KMS-11 (cell line): ENCODE measurements around the gene TRIM36.

Source experiments
- H2AFZ ChIP-seq: fragments of 200-600 bp; sonication (generic); 2 replicates; pipeline ENCODE4 v1.6.1; 2016; ENCODE audit warnings: antibody characterized with exemption, mixed run types, low read depth
- H3K27ac ChIP-seq: fragments of 200-600 bp; sonication (generic); 2 replicates; pipeline ENCODE4 v1.6.1; 2016; ENCODE audit warnings: mild to moderate bottlenecking, mixed run types
- H3K27me3 ChIP-seq: fragments of 200-600 bp; sonication (generic); 2 replicates; pipeline ENCODE4 v1.6.1; 2017; ENCODE audit warnings: mild to moderate bottlenecking, low read depth, mixed run types, moderate library complexity; ENCODE audit not compliant: insufficient read depth
- H3K36me3 ChIP-seq: fragments of 200-600 bp; sonication (generic); 2 replicates; pipeline ENCODE4 v1.6.1; 2017; ENCODE audit warnings: mild to moderate bottlenecking, mixed run types; ENCODE audit not compliant: insufficient read depth
- H3K4me1 ChIP-seq: fragments of 200-600 bp; sonication (generic); 2 replicates; pipeline ENCODE4 v1.6.1; 2016; ENCODE audit warnings: mild to moderate bottlenecking, low read depth, mixed run types; ENCODE audit not compliant: poor library complexity, severe bottlenecking
- H3K4me2 ChIP-seq: fragments of 200-600 bp; sonication (generic); 2 replicates; pipeline ENCODE4 v1.7.0; 2016; ENCODE audit warnings: mild to moderate bottlenecking, mixed run types
- H3K4me3 ChIP-seq: fragments of 200-600 bp; sonication (generic); IDR thresholded peaks from 2 replicates; pipeline ENCODE4 v1.6.1; 2017; ENCODE audit warnings: low read depth, low read length, mixed read lengths; ENCODE audit not compliant: insufficient read depth
- H3K79me2 ChIP-seq: fragments of 200-600 bp; sonication (generic); 2 replicates; pipeline ENCODE4 v1.6.1; 2016; ENCODE audit warnings: low read depth, mixed run types; ENCODE audit not compliant: insufficient read depth
- H3K9ac ChIP-seq: fragments of 200-600 bp; sonication (generic); 2 replicates; pipeline ENCODE4 v1.6.1; 2016; ENCODE audit warnings: mild to moderate bottlenecking, mixed run types
- H4K20me1 ChIP-seq: fragments of 200-600 bp; sonication (generic); 2 replicates; pipeline ENCODE4 v1.6.1; 2016; ENCODE audit warnings: mild to moderate bottlenecking, mixed run types; ENCODE audit not compliant: insufficient read depth
- TF ChIP-seq, protein P1 (sequence below): fragments of 200-600 bp; sonication (generic); conservative IDR thresholded peaks from 2 replicates; pipeline ENCODE4 v1.6.1; 2017; ENCODE audit warnings: low read depth, mild to moderate bottlenecking, antibody characterized with exemption, low read length, moderate library complexity, mixed read lengths

The TRIM36 gene

DNA sequence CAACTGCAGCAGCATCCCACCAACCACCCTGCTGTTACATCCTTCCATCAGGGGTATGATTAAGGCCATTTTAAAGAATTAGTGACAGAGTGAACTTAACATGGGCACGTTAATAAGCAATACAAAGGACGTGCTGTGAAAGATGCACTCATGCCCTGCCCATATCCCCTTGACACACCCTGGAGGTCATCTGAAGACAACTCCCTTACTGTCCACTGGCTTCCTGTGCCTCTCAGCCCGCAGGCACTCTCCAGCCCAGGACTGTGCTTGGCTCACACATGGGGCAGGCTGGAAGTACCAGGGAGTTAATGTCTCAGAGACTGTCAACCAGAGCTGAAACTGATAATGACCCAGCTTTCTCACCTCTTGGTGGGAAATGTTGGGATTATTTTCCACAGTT is 81.8 kb downstream of the TRIM36 start:
- Histone ChIP-seq H2AFZ (no peak overlapping the region), H3K4me2 (no peak overlapping the region), H3K36me3 (no peaks in the 10 kb centered on the region), H3K4me1 (no peaks in the 10 kb centered on the region), H3K9ac (no peak overlapping the region), H3K4me3 (no peak overlapping the region), H3K27ac (no peak overlapping the region), H3K79me2 (no peaks in the 10 kb centered on the region), H4K20me1 (no peaks in the 10 kb centered on the region), H3K27me3 (no peaks in the 10 kb centered on the region)
- TF ChIP-seq, protein P1, sequence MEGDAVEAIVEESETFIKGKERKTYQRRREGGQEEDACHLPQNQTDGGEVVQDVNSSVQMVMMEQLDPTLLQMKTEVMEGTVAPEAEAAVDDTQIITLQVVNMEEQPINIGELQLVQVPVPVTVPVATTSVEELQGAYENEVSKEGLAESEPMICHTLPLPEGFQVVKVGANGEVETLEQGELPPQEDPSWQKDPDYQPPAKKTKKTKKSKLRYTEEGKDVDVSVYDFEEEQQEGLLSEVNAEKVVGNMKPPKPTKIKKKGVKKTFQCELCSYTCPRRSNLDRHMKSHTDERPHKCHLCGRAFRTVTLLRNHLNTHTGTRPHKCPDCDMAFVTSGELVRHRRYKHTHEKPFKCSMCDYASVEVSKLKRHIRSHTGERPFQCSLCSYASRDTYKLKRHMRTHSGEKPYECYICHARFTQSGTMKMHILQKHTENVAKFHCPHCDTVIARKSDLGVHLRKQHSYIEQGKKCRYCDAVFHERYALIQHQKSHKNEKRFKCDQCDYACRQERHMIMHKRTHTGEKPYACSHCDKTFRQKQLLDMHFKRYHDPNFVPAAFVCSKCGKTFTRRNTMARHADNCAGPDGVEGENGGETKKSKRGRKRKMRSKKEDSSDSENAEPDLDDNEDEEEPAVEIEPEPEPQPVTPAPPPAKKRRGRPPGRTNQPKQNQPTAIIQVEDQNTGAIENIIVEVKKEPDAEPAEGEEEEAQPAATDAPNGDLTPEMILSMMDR = no peak

DNA sequence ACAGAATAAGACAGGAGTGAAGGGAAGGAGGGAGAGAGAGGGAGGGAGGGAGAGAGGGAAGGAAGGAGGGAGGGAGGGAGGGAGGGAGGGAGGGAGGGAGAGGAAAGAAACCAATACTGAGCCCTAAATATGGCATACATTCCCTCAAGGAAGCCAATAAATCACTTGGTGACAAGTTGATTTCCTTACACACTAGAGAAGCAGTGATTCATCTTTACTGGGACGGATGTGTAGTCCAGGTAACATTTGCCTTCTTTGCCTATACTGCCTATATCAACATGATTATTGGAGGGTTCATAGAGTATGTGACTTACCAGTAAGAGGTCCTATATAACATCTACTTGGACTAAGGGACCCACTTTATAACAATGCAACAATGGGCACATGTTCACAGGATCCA is 83.2 kb downstream of the TRIM36 start:
- Histone ChIP-seq H3K9ac (no peak overlapping the region), H3K27me3 (no peaks in the 10 kb centered on the region), H3K27ac (no peak overlapping the region), H3K4me3 (no peak overlapping the region), H3K79me2 (no peaks in the 10 kb centered on the region), H3K4me2 (no peak overlapping the region), H3K36me3 (no peaks in the 10 kb centered on the region), H2AFZ (no peak overlapping the region), H4K20me1 (no peaks in the 10 kb centered on the region), H3K4me1 (no peaks in the 10 kb centered on the region)
- TF ChIP-seq, protein P1 = no peak

DNA sequence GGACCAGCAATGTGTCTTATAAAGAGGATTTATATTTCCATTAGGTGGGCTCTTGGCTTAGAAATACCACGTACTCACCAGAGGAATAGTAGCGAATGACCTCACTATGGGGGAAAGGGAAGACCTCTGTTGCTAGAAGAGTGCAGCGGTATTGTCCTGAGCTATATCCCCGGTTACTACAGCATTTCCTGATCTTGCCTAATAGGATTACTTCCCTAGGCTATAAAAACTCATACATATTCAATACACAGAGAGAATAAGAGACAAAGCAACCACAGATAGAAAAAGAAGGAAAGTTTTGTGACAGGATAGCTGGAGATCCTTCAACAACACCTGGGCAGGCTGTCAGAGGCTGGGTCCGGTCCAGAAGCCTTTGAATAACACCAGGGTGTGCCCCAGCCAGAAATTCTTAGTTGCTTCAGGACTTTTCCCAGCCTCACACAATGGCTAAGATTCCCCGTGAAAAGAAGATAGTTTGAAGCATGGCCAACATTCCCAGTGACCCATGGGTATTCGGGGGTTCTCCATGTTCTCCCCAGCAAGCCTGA is 85.4 kb downstream of the TRIM36 start:
- Histone ChIP-seq H3K9ac (no peak overlapping the region), H4K20me1 (no peaks in the 10 kb centered on the region), H3K4me3 (no peak overlapping the region), H3K79me2 (no peaks in the 10 kb centered on the region), H3K27me3 (no peaks in the 10 kb centered on the region), H3K36me3 (no peaks in the 10 kb centered on the region), H3K27ac (no peak overlapping the region), H2AFZ (no peak overlapping the region), H3K4me2 (no peak overlapping the region), H3K4me1 (no peaks in the 10 kb centered on the region)
- TF ChIP-seq, protein P1 = no peak

DNA sequence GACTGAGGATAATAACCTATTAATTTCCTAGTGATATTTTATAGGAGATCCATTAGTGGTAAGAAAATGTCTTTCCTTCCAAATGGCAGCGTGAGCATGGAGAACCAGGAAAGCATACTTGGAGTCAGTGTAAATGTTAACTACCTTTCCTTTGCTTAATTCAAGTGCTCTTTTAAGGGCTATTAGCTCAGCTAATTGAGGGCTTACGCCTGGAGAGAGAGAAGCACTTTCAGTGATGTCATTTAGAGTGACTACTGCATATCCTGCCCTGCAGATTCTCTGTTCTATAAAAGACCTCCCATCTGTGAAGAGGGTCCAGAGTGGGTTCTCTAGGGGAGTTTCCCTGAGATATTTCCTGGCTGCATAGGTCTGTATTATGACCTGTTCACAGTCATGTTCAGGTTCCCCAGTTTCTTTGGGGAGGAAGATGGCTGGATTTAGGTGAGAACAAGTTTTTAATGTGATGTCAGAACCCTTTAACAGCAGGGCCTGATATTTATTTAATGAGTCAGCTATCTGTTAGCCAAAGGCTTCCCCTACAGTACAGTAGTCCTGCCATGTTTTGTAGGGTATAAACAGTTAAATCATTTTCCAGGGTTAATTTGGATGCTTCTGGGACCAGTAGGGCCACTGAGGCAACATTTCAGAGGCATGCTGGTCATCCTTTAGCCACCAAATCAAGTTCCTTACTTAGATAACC is 89.6 kb downstream of the TRIM36 start:
- TF ChIP-seq, protein P1 = no peak
- H3K4me2 ChIP-seq = no peak overlapping the region
- no peaks in the 10 kb centered on the region for H3K36me3 ChIP-seq
- H3K4me1 ChIP-seq = no peaks in the 10 kb centered on the region
- no peaks in the 10 kb centered on the region for H3K79me2 ChIP-seq
- no peak overlapping the region for H3K27ac ChIP-seq
- H4K20me1 ChIP-seq = no peaks in the 10 kb centered on the region
- H3K27me3 ChIP-seq = no peaks in the 10 kb centered on the region
- no peak overlapping the region for H2AFZ ChIP-seq
- H3K9ac ChIP-seq = no peak overlapping the region
- H3K4me3 ChIP-seq = no peak overlapping the region
